SJCRH30 (cell line): Measurements from ENCODE around the gene NAV2. TPM values are rescaled to one million over a fixed set of nuclear protein-coding genes. Genes with fewer than 3 reads are reported as not detected.
A peak's percentile ranks its signal among the peaks of the same experiment; 100 is the strongest.

ENCODE experiments used
- DNase-seq, 2 experiments: peaks; one replicate each; pipeline ENCODE4 v3.0.0-alpha.2; 2015 to 2020
- H3K27ac ChIP-seq: fragments of 250-450 bp; sonication (Bioruptor Pico); 2 replicates; pipeline ENCODE4 v1.5.1; 2020; ENCODE audit warnings: mild to moderate bottlenecking, moderate library complexity
- H3K27me3 ChIP-seq: fragments of 250-450 bp; sonication (Bioruptor Pico); 2 replicates; pipeline ENCODE4 v1.5.1; 2020; ENCODE audit warnings: mild to moderate bottlenecking, moderate library complexity
- H3K36me3 ChIP-seq: fragments of 250-450 bp; sonication (Bioruptor Pico); 2 replicates; pipeline ENCODE4 v1.5.1; 2020; ENCODE audit warnings: mild to moderate bottlenecking, moderate library complexity
- H3K4me1 ChIP-seq: fragments of 250-450 bp; sonication (Bioruptor Pico); 2 replicates; pipeline ENCODE4 v1.5.1; 2020; ENCODE audit warnings: mild to moderate bottlenecking, moderate library complexity
- H3K4me3 ChIP-seq: fragments of 250-450 bp; sonication (Bioruptor Pico); 2 replicates; pipeline ENCODE4 v1.5.1; 2020; ENCODE audit warnings: mild to moderate bottlenecking, moderate library complexity
- H3K9me3 ChIP-seq: fragments of 250-450 bp; sonication (Bioruptor Pico); replicated peaks from 2 replicates; pipeline ENCODE4 v1.5.1; 2020; ENCODE audit warnings: mild to moderate bottlenecking, moderate library complexity
- total RNA-seq: library from RNA; depleted of rRNA; stranded (reverse); fragments of >200 nt; shearing (Covaris generic); gene quantifications from 2 replicates; pipeline ENCODE4 v1.2.3, GENCODE V29; 2014

The NAV2 gene
- total RNA-seq, 1 experiment from 2014 or later: 73.1 TPM

DNA sequence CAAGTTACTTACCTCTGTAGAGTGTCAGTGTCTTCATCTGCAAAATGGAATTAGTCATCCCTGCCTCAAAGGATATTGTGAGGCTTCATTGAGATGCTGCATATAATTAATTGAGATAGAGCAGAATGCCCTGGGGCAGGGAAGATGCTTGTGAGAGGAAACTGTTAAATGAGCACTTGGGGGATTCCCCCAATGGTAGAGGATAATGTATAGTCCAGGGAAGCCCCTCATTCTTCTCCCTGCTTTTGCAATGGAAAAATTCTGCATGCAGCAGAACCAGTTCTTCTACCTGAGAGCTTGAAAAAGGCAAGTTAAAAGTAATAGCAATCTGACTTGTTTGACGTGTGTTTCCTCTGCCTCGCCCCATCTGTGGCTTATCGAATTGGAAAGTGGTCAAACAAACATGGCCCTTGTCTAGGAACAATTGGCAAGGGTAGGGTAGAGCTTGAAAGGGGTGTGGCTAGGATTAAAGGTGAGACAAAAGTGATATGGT lies 90.9 kb downstream of the NAV2 start:
- H3K27me3 ChIP-seq: no peaks in the 10 kb centered on the region
- H3K27ac ChIP-seq: no peak overlapping the region
- peaks cover 44% of the 10 kb centered on the region for H3K4me1 ChIP-seq
- DNase-seq: no peak
- H3K9me3 ChIP-seq: no peaks in the 10 kb centered on the region
- H3K36me3 ChIP-seq: no peaks in the 10 kb centered on the region
- H3K4me3 ChIP-seq: no peak overlapping the region

- no peaks in the 10 kb centered on the region for H3K9me3 ChIP-seq
- H3K4me3 ChIP-seq: no peak overlapping the region
- peak in 1 of 2 experiments; percentile 47 for DNase-seq
- no peaks in the 10 kb centered on the region for H3K36me3 ChIP-seq
- peak overlapping the region; percentile 62 for H3K27ac ChIP-seq
- no peaks in the 10 kb centered on the region for H3K27me3 ChIP-seq
- H3K4me1 ChIP-seq: peaks cover 44% of the 10 kb centered on the region
Observed at GRCh38 chr11:19805376-19805775, 92.7 kb downstream of the NAV2 start.

GRCh38 chr11:19805827-19806226 lies 93.2 kb downstream of the NAV2 start:
- no peaks in the 10 kb centered on the region for H3K36me3 ChIP-seq
- no peaks in the 10 kb centered on the region for H3K9me3 ChIP-seq
- peak overlapping the region; percentile 62 for H3K27ac ChIP-seq
- H3K4me1 ChIP-seq: peaks cover 44% of the 10 kb centered on the region
- peak; percentile 33 to 72 for DNase-seq
- H3K4me3 ChIP-seq: no peak overlapping the region
- no peaks in the 10 kb centered on the region for H3K27me3 ChIP-seq

- Histone ChIP-seq H3K36me3 (no peaks in the 10 kb centered on the region), H3K4me1 (peaks cover 49% of the 10 kb centered on the region), H3K4me3 (no peak overlapping the region), H3K27me3 (no peaks in the 10 kb centered on the region), H3K27ac (peak overlapping the region; percentile 62), H3K9me3 (no peaks in the 10 kb centered on the region)
- no peak for DNase-seq
Observed at GRCh38 chr11:19806251-19806650, 93.6 kb downstream of the NAV2 start.

DNA sequence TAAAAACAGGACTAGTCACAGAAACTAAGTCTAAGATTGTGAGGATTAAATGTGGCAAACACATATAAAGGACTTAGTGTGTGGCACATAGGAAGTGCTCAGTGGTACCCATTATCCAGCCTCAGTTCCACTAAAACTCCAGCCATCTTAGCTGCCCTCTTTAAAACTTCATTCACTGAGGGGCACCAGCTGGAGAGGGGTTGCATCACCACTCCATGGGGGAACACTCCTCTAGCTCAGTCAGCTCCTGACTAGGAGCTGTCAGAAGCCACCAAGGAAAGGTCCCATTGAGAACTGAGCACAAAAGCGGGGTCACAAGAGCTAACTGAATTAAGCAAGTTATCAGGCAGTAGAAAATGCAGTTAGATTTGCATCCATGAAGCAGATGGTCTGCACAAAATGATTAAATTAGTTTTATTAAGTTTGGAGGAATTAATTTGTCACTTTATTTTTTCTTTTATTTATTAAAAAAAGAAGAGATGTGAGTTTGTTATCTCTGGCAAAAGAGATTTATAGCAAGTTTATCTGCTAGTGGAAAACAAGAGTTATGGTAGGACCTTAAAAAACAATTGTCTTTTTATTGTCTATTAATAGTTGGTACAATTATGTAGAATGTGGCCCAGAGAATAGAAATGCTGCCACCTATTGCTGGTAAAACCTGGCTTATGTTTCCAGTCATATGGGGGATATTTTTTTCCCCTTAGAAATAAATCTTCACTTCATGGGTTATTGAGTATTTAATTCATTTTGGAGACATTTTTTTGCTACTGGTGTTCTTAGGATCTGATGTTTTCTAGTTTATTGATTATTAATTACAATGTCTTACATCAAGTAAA lies 95.7 kb downstream of the NAV2 start:
- H3K27me3 ChIP-seq: no peaks in the 10 kb centered on the region
- H3K36me3 ChIP-seq: no peaks in the 10 kb centered on the region
- H3K4me3 ChIP-seq: no peak overlapping the region
- H3K27ac ChIP-seq: no peak overlapping the region
- no peaks in the 10 kb centered on the region for H3K9me3 ChIP-seq
- no peak for DNase-seq
- H3K4me1 ChIP-seq: peaks cover 38% of the 10 kb centered on the region

DNA sequence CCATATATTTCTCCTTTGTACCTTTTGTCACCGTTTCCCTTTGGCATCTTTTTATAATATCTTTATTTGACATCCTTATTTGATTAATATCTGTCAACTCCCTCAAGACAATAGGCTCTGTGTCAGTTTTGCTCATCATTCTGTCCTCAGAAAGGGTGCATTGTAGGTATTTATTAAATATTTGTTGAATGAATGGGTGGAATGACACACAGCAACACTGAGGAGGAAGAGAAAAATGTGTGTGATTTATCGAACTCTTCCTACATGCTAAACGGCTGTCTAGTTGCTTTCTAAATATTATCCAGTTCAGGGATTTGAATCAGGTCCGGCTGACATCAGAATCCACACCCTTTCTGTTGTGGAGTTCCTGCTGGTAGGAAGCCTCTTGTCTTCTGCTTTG lies 98.2 kb downstream of the NAV2 start:
- Histone ChIP-seq H3K9me3 (no peaks in the 10 kb centered on the region), H3K27ac (no peak overlapping the region), H3K4me3 (no peak overlapping the region), H3K27me3 (no peaks in the 10 kb centered on the region), H3K36me3 (no peaks in the 10 kb centered on the region), H3K4me1 (peaks cover 26% of the 10 kb centered on the region)
- no peak for DNase-seq

DNA sequence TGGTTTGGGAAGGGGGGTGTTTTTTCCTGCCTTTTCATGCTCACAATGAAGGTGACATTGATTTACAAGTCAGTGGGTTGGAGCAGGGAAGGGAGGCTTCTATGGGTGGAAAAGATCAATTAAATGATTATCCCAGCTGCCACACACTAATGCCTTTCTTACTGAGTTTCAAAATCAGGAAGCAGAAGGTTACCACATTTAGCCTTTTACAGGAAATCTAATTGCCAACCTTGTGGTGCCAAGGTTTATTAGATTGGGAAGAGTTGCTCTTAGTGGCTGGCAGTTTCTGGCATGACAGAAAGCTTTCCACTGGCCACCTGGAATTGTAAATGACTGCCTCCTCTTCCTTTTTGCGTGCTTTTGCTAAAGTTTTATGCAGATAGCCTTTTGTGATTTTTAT lies 98.7 kb downstream of the NAV2 start:
- H3K27me3 ChIP-seq: no peaks in the 10 kb centered on the region
- no peak for DNase-seq
- no peaks in the 10 kb centered on the region for H3K9me3 ChIP-seq
- H3K4me1 ChIP-seq: peaks cover 21% of the 10 kb centered on the region; the same call in 1 of the 2 replicates
- H3K36me3 ChIP-seq: no peaks in the 10 kb centered on the region
- H3K4me3 ChIP-seq: no peak overlapping the region
- no peak overlapping the region for H3K27ac ChIP-seq

DNA sequence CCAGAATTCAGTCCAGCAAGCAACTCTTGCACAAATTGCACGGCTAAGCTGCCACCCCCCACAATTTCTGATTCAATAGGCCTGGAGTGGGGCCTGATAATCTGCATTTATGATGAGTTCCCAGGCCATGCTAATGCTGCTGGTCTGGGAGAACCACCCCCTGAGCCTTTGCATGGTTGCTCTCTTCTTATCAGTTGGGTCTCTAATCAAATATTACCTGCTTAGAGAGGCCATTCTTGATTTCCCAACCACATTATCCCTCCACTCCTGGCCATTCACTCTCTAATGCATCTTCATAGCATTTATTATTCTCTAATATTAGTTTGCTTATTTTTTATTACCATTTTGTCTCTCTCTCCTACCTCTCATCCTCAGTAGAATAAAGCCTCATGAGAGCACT lies 99.5 kb downstream of the NAV2 start:
- Histone ChIP-seq H3K27ac (no peak overlapping the region), H3K4me1 (peaks cover 19% of the 10 kb centered on the region), H3K27me3 (no peaks in the 10 kb centered on the region), H3K4me3 (no peak overlapping the region), H3K9me3 (no peaks in the 10 kb centered on the region), H3K36me3 (no peaks in the 10 kb centered on the region)
- no peak for DNase-seq

DNA sequence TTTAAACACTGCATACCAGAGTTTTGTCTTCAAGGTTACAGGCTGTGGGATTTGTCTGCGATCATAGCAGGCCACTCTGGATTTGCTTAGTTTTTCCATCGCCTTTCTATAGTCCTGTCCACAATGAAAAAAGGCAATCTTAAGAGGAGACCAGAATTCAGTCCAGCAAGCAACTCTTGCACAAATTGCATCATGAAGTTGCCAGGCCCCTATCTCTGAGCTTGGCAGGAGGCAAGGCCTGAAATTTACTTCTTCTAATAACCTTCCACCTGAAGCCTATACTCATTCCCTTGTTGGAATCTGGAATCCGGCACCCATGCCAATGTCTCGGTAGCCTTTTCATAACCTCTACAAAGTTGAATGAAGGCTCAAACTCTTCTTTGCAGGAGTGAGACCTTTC lies 100.1 kb downstream of the NAV2 start:
- Histone ChIP-seq H3K36me3 (no peaks in the 10 kb centered on the region), H3K27me3 (no peaks in the 10 kb centered on the region), H3K9me3 (no peaks in the 10 kb centered on the region), H3K27ac (no peak overlapping the region), H3K4me3 (no peak overlapping the region), H3K4me1 (peaks cover 18% of the 10 kb centered on the region)
- no peak for DNase-seq

GRCh38 chr11:19813158-19813879 lies 100.7 kb downstream of the NAV2 start:
- Histone ChIP-seq H3K27me3 (no peaks in the 10 kb centered on the region), H3K9me3 (no peaks in the 10 kb centered on the region), H3K4me1 (peaks cover 12% of the 10 kb centered on the region), H3K4me3 (no peak overlapping the region), H3K27ac (no peak overlapping the region), H3K36me3 (no peaks in the 10 kb centered on the region)
- DNase-seq: peak in 1 of 2 experiments; percentile 35

GRCh38 chr11:19814421-19814820 lies 101.8 kb downstream of the NAV2 start:
- Histone ChIP-seq H3K4me3 (no peak overlapping the region), H3K27ac (no peak overlapping the region)

GRCh38 chr11:19816040-19816439 lies 103.4 kb downstream of the NAV2 start:
- Histone ChIP-seq H3K27ac (no peak overlapping the region), H3K4me1 (peaks cover 9% of the 10 kb centered on the region), H3K9me3 (no peaks in the 10 kb centered on the region), H3K36me3 (peaks cover 2% of the 10 kb centered on the region; the same call in 1 of the 2 replicates), H3K27me3 (no peaks in the 10 kb centered on the region), H3K4me3 (no peak overlapping the region)
- no peak for DNase-seq

More at GRCh38 chr11:19814421-19814820, 101.8 kb downstream of the NAV2 start:
- no peaks in the 10 kb centered on the region for H3K9me3 ChIP-seq
- H3K36me3 ChIP-seq: no peaks in the 10 kb centered on the region
- no peaks in the 10 kb centered on the region for H3K27me3 ChIP-seq
- no peak for DNase-seq
- peaks cover 11% of the 10 kb centered on the region for H3K4me1 ChIP-seq

GRCh38 chr11:19816817-19817216 lies 104.2 kb downstream of the NAV2 start:
- peak in 1 of 2 experiments; percentile 31 for DNase-seq
- Histone ChIP-seq H3K27ac (no peak overlapping the region), H3K4me1 (peaks cover 4% of the 10 kb centered on the region), H3K27me3 (no peaks in the 10 kb centered on the region), H3K36me3 (peaks cover 2% of the 10 kb centered on the region; the same call in 1 of the 2 replicates), H3K4me3 (no peak overlapping the region), H3K9me3 (no peaks in the 10 kb centered on the region)

- Histone ChIP-seq H3K27ac (no peak overlapping the region), H3K9me3 (no peaks in the 10 kb centered on the region), H3K36me3 (peaks cover 2% of the 10 kb centered on the region; the same call in 1 of the 2 replicates), H3K4me1 (peaks cover 4% of the 10 kb centered on the region), H3K27me3 (no peaks in the 10 kb centered on the region), H3K4me3 (no peak overlapping the region)
- no peak for DNase-seq
Observed at GRCh38 chr11:19817265-19817851, 104.7 kb downstream of the NAV2 start.

DNA sequence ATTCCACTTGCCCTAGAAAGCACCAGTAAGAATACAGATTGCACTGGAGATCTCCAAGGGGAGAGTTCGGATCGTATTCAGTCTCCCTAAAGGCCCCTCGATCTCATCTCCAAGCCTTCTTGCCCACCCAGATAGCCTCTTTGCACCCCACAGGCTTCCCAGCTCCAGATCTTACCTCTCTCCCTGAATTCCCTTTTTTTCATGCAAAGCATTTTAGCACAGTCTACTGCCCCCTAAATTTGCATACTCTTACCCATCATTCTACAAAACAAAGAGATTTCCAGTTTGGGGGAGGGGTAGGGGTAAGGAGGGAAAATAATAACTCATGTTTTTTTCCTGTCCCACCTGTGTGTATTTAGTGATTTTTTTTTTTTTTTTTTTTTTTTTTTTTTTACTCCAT lies 105.2 kb downstream of the NAV2 start:
- no peak for DNase-seq
- peaks cover 2% of the 10 kb centered on the region; the same call in 1 of the 2 replicates for H3K36me3 ChIP-seq
- H3K4me1 ChIP-seq: peaks cover 4% of the 10 kb centered on the region

More for the DNA sequence above, 105.2 kb downstream of the NAV2 start:
- Histone ChIP-seq H3K9me3 (no peaks in the 10 kb centered on the region), H3K4me3 (no peak overlapping the region), H3K27ac (no peak overlapping the region), H3K27me3 (no peaks in the 10 kb centered on the region)
